Superior temporal gyrus (tissue), 1 donor: ENCODE measurements around the gene SCGB1D1.

Experiments used
- DNase-seq: peaks from one replicate; pipeline ENCODE4 v3.0.0-alpha.2; 2016; ENCODE audit errors: extremely low spot score

Gene SCGB1D1

GRCh38 chr11:62190011-62190410, at the start of gene SCGB1D1:
SCGB1D1 (plus strand) TSS chr11:62190216; CDS start chr11:62190285, 69 bp downstream.
- DNase-seq, result no peak

GRCh38 chr11:62140304-62141110, 49.5 kb upstream of the SCGB1D1 start:
- DNase-seq, result no peak

DNA sequence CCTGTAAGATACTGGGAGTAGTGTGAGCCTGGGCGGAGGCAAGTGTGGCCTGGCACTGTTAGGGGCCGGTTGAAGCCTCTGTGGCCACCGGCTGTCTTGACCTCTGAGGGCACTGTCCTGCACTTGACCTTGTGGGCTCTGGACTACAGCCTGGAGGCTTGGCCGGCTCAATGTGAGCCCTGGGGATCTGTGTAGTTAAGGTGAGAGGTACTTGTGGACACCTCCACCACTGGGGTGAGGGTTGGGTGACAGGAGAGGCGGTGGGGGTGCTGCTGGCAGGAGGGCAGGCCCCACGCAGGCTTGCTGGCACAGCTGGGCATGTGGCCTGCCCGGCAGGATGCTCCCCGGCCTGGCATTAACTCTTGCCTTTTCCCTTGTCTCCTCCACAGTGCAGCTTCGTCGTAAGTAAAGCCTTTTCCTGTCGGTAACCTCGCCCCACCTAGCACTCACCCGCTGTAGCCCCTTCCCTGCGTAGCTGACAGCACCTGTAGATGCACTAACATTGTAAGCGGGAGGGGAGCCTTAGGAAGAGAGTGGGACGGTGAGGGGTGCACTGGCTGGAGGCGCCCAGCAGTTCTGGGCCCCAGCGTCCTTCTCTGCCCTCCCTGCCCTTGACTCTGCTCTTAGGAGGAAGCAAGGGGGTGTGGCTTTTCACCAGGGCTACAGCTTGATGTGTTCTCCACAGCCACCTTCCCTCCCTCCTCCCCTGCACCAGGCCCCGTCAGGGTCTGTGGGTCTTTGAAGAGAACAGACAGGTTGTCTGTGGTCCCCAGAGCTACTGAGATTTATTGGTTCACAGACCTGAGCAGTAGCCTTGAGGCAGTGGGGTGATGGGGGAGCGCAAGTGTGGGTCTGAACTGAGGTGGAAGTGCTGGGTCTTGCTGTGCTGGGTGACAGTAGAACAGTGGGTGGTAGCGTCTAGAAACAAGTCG, 48.6 kb upstream of the SCGB1D1 start:
- DNase-seq, result no peak

DNA sequence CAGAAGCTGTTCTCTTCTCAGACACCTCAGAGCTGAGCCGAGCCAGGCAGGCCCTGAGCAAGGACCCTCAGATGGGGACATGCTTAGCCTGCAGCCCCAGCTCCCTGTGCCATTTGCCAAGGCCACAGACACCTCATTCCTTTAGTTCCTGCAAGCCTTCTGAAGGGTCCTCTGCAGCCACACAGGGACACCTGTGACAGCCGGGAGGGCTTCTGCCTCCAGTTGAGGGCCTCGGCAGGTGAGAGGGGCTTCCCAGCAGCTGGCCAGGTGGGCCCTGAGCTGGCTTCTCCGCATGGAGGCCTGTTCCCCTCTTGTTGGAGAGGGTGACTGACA, 48.0 kb upstream of the SCGB1D1 start:
- DNase-seq, result no peak

GRCh38 chr11:62142921-62143320, 47.1 kb upstream of the SCGB1D1 start:
- DNase-seq, result no peak

- DNase-seq, result no peak
Measured at GRCh38 chr11:62143727-62144126, 46.3 kb upstream of the SCGB1D1 start.

DNA sequence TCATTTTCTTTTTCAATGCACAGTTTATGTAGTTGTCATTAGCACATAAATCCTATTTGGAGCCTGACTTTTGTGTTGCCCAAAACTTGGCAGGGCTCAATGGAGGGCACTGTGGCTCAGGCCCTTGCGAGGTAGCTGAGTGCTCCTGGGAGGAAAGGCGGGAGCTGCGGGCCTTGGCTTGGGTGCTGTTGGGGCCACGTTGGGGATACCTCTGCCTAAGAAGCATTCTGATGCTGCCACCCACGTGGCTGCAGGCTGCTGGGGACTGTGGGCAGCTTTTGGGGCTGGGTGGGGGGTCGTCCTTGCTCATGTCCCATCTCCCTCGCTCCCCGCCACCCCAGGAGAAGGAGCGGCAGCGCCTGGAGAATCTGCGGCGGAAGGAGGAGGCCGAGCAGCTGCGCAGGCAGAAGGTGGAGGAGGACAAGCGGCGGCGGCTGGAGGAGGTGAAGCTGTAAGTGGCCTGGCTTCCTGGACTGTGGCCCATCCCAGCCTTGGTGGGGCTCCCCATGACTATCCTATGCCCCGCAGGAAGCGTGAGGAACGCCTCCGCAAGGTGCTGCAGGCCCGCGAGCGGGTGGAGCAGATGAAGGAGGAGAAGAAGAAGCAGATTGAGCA, 45.3 kb upstream of the SCGB1D1 start:
- DNase-seq, result no peak

DNA sequence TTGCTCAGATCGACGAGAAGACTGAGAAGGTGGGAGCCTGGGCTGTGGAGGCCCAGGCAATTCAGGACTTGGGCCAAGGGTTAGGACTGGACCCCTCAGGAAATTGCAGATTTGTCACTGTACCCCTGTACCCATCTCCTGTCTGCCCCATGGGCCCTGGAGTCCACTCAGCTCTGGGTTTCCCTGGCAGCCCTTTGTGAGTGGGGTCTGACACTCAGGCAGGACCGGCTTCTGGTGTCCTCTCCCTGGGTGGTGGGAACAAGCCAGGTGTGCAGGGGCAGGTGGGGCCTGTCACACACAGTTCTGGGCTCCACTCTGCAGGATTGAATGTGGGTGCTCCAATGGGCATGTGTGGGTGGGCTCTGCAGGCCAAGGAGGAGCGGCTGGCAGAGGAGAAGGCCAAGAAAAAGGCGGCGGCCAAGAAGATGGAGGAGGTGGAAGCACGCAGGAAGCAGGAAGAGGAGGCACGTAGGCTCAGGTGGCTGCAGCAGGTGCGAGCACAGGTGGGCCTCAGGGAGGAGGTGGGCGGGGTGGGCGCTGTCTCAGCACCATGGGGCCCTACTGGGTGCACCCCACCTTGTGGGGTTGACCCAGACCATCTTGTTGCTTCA, 44.6 kb upstream of the SCGB1D1 start:
- DNase-seq, result no peak

DNA sequence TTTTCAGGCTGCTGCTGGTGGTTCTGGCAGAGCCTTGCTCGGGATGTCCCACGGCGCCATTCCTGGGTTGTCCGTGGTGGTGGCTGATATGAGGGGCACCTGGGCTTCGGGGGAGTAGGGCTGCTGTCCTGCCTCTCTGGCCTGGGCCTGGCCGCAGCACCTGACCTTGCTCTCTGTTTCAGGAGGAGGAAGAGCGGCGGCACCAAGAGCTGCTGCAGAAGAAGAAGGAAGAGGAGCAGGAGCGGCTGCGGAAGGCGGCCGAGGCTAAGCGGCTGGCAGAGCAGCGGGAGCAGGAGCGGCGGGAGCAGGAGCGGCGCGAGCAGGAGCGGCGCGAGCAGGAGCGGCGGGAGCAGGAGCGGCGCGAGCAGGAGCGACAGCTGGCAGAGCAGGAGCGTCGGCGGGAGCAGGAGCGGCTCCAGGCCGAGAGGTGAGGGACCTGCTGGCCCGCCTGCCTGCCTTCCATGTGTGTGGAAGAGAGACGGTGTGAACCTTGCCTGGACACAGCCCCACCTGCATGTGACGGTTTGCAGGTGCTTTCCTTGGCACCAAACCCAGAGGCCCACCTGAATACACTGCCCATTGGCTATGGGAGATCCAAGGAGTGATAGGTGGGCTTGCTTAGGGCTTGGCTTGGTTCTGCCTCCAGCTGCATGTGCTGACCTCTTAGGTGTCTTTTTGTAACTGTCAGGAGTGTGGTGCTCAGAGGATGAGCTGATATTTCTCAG, 43.4 kb upstream of the SCGB1D1 start:
- no peak for DNase-seq

GRCh38 chr11:62147545-62147944, 42.5 kb upstream of the SCGB1D1 start:
- no peak for DNase-seq

DNA sequence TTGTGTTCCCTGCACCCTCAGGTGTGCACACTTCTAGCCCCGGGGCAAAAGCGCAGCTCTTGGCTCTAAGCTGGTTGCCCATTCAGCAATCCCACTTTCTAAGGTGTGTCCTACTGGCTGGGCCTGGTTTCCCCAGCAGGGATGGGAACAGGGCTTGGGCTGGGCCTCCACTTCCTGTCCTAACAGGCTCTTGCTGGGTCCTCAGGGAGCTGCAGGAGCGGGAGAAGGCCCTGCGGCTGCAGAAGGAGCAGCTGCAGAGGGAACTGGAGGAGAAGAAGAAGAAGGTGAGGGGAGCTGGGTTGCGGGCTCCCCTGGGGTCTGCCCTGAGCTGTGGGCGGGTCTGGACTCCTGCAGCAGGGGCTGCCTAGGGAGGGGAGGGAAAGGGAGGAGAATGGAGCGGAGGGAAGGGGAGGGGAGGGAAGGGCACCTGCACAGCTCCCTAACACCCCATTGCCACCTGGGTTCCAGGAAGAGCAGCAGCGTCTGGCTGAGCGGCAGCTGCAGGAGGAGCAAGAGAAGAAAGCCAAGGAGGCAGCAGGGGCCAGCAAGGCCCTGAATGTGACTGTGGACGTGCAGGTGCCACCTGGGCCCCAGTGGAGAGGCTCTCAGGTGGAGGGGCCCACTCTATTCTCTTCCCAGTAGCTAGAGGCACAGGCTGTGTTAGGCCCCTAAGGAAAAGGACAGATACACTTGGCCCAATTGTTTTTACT, 41.6 kb upstream of the SCGB1D1 start:
- no peak for DNase-seq

- no peak for DNase-seq
Measured at GRCh38 chr11:62149986-62150886, 39.8 kb upstream of the SCGB1D1 start.

GRCh38 chr11:62150887-62151736, 38.9 kb upstream of the SCGB1D1 start:
- DNase-seq, result no peak

- no peak for DNase-seq
Measured at GRCh38 chr11:62151737-62152102, 38.3 kb upstream of the SCGB1D1 start.

DNA sequence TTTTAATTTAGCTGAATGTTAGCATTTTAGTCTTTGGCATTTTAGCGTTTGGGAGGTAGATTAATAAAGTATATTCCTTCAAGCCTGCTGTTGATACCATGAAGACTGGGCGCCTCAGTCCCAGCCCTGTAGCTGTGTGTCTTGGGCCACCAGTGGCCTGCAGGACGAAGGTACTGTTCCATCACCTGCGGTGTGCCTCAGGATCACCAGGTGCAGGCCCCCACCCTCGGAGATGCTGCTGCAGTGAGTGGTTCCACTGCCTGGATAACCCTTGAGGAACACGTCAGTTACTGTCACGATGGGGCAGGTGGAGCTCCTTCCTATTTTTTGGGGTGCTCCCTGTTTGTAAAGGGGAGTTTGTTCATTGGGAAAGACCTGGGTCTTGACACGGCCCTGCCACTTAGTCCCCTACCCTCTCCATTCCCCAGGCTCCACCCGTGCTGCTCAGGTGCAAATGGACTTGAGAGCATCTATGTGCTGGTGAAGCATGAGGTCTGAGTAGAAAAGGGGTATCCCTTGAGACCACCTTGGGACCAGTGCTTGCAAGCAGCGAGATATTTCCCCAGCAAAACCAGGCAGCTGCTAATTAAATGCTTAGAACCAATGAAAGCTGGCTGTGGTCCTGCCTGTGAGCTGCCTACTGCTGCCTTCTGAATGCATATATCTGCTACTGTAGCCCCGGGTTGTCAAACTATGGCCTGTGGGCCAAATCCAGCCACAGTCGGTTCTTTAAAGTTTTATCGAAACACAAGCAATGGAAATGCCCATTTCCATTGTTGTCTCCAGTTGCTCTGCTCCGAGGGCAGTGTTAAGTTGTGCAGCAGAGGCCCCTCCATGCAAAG, 37.5 kb upstream of the SCGB1D1 start:
- no peak for DNase-seq

GRCh38 chr11:62153087-62153395, 37.0 kb upstream of the SCGB1D1 start:
- DNase-seq, result no peak

DNA sequence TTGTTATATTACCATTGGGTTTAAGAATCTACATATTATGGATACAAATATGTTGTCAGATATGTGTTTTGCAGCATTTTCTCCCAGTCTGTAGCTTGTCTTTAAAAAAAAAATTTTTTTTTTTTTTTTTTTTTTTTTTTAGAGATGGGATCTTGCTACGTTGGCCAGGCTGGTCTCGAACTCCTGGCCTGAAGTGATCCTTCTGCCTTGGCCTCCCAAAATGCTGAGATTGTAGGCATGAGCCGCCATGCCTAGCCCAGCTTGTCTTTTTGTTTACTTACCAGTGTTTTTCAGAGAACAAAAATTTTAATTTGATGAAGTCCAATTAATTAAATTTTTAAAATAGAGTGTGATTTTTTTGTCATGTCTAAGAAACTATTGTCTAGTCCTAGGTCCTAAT, 36.4 kb upstream of the SCGB1D1 start:
- no peak for DNase-seq

DNA sequence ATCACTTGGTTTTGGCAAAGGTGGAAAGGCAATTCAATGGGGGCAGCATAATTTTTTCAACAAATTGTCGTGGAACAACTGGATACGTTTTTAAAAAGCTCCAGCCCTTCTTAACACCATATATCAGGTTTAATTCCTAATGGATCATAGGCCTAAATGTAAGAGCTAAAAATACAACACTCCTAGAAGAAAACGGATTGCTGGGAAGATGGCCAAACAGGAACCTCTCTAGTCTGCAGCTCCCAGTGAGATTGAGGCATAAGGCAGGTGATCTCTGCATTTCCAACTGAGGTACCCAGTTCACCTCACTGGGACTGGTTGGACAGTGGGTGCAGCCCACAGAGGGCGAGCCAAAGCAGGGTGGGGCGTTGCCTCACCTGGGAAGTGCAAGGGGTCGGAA, 32.4 kb upstream of the SCGB1D1 start:
- DNase-seq, result no peak
